NCI-H69 (cell line): ENCODE data around the gene TNPO2.
"Not testable (repeated sequence)": the region's sequence is repeated elsewhere in the genome, so short reads cannot be mapped to it uniquely, and the experiment has no call there.

ENCODE experiments used
- DNase-seq: peaks from one replicate; lab custom pipeline; 2025; lab: John Stamatoyannopoulos, UW

TNPO2 gene

GRCh38 chr19:12736995-12737834 lies 13.5 kb upstream of the TNPO2 start, which contains the start of gene GET3:
GET3 (plus strand) TSS chr19:12737497; CDS start chr19:12737506, 9 bp downstream.
- DNase-seq = peak; percentile 100

GRCh38 chr19:12733369-12734214 lies 9.9 kb upstream of the TNPO2 start:
- DNase-seq = peak; percentile 61

GRCh38 chr19:12731337-12731736 lies 7.6 kb upstream of the TNPO2 start:
- no peak for DNase-seq

- DNase-seq = no peak
These were observed 6.3 kb upstream of the TNPO2 start for GRCh38 chr19:12730064-12730463.

GRCh38 chr19:12727745-12728433 lies 4.2 kb upstream of the TNPO2 start:
- no peak for DNase-seq

GRCh38 chr19:12726988-12727316 lies 3.2 kb upstream of the TNPO2 start:
- no peak for DNase-seq

GRCh38 chr19:12725612-12726011 lies 1.9 kb upstream of the TNPO2 start:
- not testable (repeated sequence) for DNase-seq

- DNase-seq = peak; percentile 59
These were observed 421 bp downstream of the TNPO2 start for GRCh38 chr19:12723381-12723640.

- DNase-seq = peak; percentile 100
These were observed 959 bp downstream of the TNPO2 start for GRCh38 chr19:12722566-12723380.

- DNase-seq = peak; percentile 77
These were observed 1.8 kb downstream of the TNPO2 start for GRCh38 chr19:12721656-12722565.

- DNase-seq = no peak
These were observed 2.7 kb downstream of the TNPO2 start for GRCh38 chr19:12720851-12721655.

GRCh38 chr19:12720296-12720695 lies 3.4 kb downstream of the TNPO2 start:
- no peak for DNase-seq

- no peak for DNase-seq
These were observed 7.8 kb downstream of the TNPO2 start for GRCh38 chr19:12715929-12716328.

- no peak for DNase-seq
These were observed 8.6 kb downstream of the TNPO2 start for GRCh38 chr19:12715102-12715501.

- not testable (repeated sequence) for DNase-seq
These were observed 10.4 kb downstream of the TNPO2 start for GRCh38 chr19:12713304-12713703.

- DNase-seq = not testable (repeated sequence)
These were observed 11.7 kb downstream of the TNPO2 start for GRCh38 chr19:12712077-12712476.

GRCh38 chr19:12711187-12711586 lies 12.5 kb downstream of the TNPO2 start:
- no peak for DNase-seq

- no peak for DNase-seq
These were observed 15.1 kb downstream of the TNPO2 start for GRCh38 chr19:12708641-12709040.

- DNase-seq = no peak
These were observed 17.4 kb downstream of the TNPO2 start for GRCh38 chr19:12706332-12706718.
